Heart right ventricle (tissue), 16 donors: ENCODE measurements around the gene SNRPD2. TPM values are rescaled to one million over a fixed set of nuclear protein-coding genes. Genes with fewer than 3 reads are reported as not detected.

ENCODE experiments used
- ATAC-seq, 8 donors: fragments of 200-7000 bp; cut with Tn5 transposase; one replicate each; pipeline ENCODE4 v1.9.1; 2020; ENCODE audit warnings: mild to moderate bottlenecking in 8 of 8, moderate library complexity in 8 of 8, moderate number of reproducible peaks in 1 of 8
- DNase-seq, 2 donors: peaks; one replicate each; pipeline ENCODE4 v3.0.0-alpha.2; 2020
- H3K27ac ChIP-seq, 10 donors: fragments of 200-600 bp; sonication (generic) in 2 of 10; one replicate each; pipeline versions ENCODE4 v1.5.0 to v1.8.0; 2020 to 2022; ENCODE audit warnings: mild to moderate bottlenecking in 3 of 10
- H3K27me3 ChIP-seq, 7 donors: fragments of 200-600 bp; one replicate each; pipeline ENCODE4 v1.8.0; 2021 to 2022; ENCODE audit warnings: mild to moderate bottlenecking in 2 of 7
- H3K36me3 ChIP-seq, 9 donors: fragments of 200-600 bp; sonication (generic) in 1 of 9; one replicate each; pipeline versions ENCODE4 v1.5.0 to v1.8.0; 2020 to 2022; ENCODE audit warnings: mild to moderate bottlenecking in 2 of 9
- H3K4me1 ChIP-seq, 9 donors: fragments of 200-600 bp; sonication (generic) in 1 of 9; one replicate each; pipeline versions ENCODE4 v1.5.0 to v1.8.0; 2020 to 2022; ENCODE audit warnings: mild to moderate bottlenecking in 4 of 9
- H3K4me3 ChIP-seq, 10 donors: fragments of 200-600 bp; sonication (generic) in 2 of 10; one replicate each; pipeline versions ENCODE4 v1.5.0 to v1.8.0; 2020 to 2022; ENCODE audit warnings: mild to moderate bottlenecking in 7 of 10, moderate library complexity in 2 of 10
- H3K9me3 ChIP-seq, 11 donors: fragments of 200-600 bp in 10 of 11; sonication (generic) in 2 of 11; one replicate each; pipeline versions ENCODE4 v1.5.0 to v1.8.0; 2013 to 2022; ENCODE audit warnings: mild to moderate bottlenecking in 2 of 11, control low read depth in 1 of 11, moderate library complexity in 1 of 11
- CTCF ChIP-seq, 9 donors: fragments of 200-600 bp; sonication (generic) in 2 of 9; IDR thresholded peaks; one replicate each; pipeline versions ENCODE4 v1.5.0 to v1.8.0; 2021 to 2022; ENCODE audit warnings: antibody characterized with exemption in 9 of 9, mild to moderate bottlenecking in 5 of 9, moderate library complexity in 1 of 9
- WGBS, 2 donors: extraction: QIAGEN DNeasy Blood & Tissue Kit; methylation state at CpG; one replicate each; pipeline ENCODE4 v1.1.7; 2013; ENCODE audit warnings: inconsistent platforms in 1 of 2; 5-methylcytosine and 5-hydroxymethylcytosine counted together
- intact Hi-C, 10 donors: fragments of 100-400 bp; cut with DNase I; formaldehyde crosslinking; loops; one replicate each; pipeline versions ENCODE4 v1.11.1 to v1.14.2; 2022
- microRNA-seq, 2 donors: library from miRNA; unstranded; fragments of <30 nt; microRNA quantifications; one replicate each; pipeline ENCODE4 v1.2.0, GENCODE V29; 2021
- polyA plus RNA-seq, 2 donors: library from polyadenylated mRNA; stranded (reverse); fragments of 200-250 nt; gene quantifications; one replicate each; pipeline ENCODE4 v1.2.3, GENCODE V29; 2013
- total RNA-seq, 10 donors: library from RNA; stranded (reverse); fragmentation: NEBNext Ultra II Directional in 3 of 10; extraction: Animal tissue kit (Norgen Biotek cat#: 25700) in 3 of 10; gene quantifications; one replicate each; pipeline versions ENCODE4 v1.2.1 to v1.2.4, GENCODE V29; 2021 to 2023
- donor health status: Arrhythmogenic right ventricular cardiomyopathy.
- donor health status: ischemic (EF 13 %, LVEDD 7.1; RV severe dilation, severe dysfunction).
- donor health status: healthy with polysubstance abuse.
- donor health status: DM: no; HTN: yes; CAD: no.
- donor health status: DM: no; HTN: no; CAD: no.
- donor health status: ischemic (EF 25% LVEDD 6.9; RV normal size, moderate dysfunction).
- donor health status: ischemic (EF 25% LVEDD 5.7; RV mildly dilated, moderate dysfunction).
- donor health status: healthy.
- donor health status: DM: yes; HTN: yes; CAD: no.
- donor health status: Ischemic cardiomyopathy.
- donor health status: ischemic (EF 35%, LVEDD 5.7; RV mildly dilated, moderate dysfunction).
- donor health status: nonischemic (EF 11% LVEDD 7.7; RV severe dilation, severe dysfunction).
- donor health status: DM: yes; HTN: yes; CAD: no.
- donor health status: PGD.
- donor health status: ischemic (EF 29% LVEDD 5.4; RV normal size, mild dysfunction).
- donor health status: nonischemic (EF 23%, LVEDD 6.1; RV moderate dilation, normal function).

SNRPD2 gene
- total and polyA plus RNA-seq, 12 donors, result 216 to 464 (median 244) TPM

GRCh38 chr19:45640849-45641273, 50.9 kb downstream of the SNRPD2 start:
- H3K27ac ChIP-seq, result peak overlapping the region in 9 of 10 donors; percentile 74 to 89 (median 82)
- H3K9me3 ChIP-seq, result no peaks in the 10 kb centered on the region
- no peak for ATAC-seq
- H3K36me3 ChIP-seq, result no peaks in the 10 kb centered on the region
- intact Hi-C loops, result loop anchor here in 9 of 10 donors (5.0 to 10.0 kb wide), 7 partner anchors 34 to 216 kb away; partner anchors contain the start of genes OPA3 (in 3 of the 9), PPM1N (in 3 of the 9), RTN2 (in 3 of the 9) and ERCC1 (in 1 of the 9)
- WGBS, 2 donors, result 51 to 58% methylated on average over 17 of the region's 17 CpGs
- H3K27me3 ChIP-seq, result peaks cover 0 to 20% (median 0%) of the 10 kb centered on the region in 7 donors
- peak overlapping the region in 2 of 10 donors; percentile 51 for H3K4me3 ChIP-seq
- peaks cover 4 to 66% (median 54%) of the 10 kb centered on the region in 9 donors for H3K4me1 ChIP-seq
- DNase-seq, result peak in 1 of 2 donors; percentile 23
- TF ChIP-seq CTCF (IDR thresholded peaks at IDR 0.05), result no peak

- Histone ChIP-seq H3K36me3 (peaks cover 0 to 5% (median 0%) of the 10 kb centered on the region in 9 donors), H3K4me3 (peak within 1 kb of the TSS; percentile 39 to 72 (median 66)), H3K27me3 (peaks cover 0 to 7% (median 0%) of the 10 kb centered on the region in 7 donors), H3K4me1 (peaks cover 4 to 62% (median 54%) of the 10 kb centered on the region in 9 donors), H3K27ac (peak within 1 kb of the TSS in 8 of 10 donors; percentile 15 to 79 (median 52)), H3K9me3 (no peaks in the 10 kb centered on the region)
- intact Hi-C loops, result no loop called here
- ATAC-seq, result peak in 7 of 8 donors; percentile 21 to 56 (median 44)
- WGBS, 2 donors, result 5 to 7% methylated on average over 52 of the region's 52 CpGs
- peak in 1 of 2 donors; percentile 55 for DNase-seq
- TF ChIP-seq CTCF (IDR thresholded peaks at IDR 0.05), result peak in 4 of 9 donors; percentile 16 to 33 (median 20)
Observed at GRCh38 chr19:45638930-45639729, 52.6 kb downstream of the SNRPD2 start, which contains the start of gene EML2. EML2 (minus strand) TSS chr19:45639397; CDS start chr19:45639376, 21 bp downstream.

GRCh38 chr19:45637890-45638667, 53.7 kb downstream of the SNRPD2 start:
- no peak for TF ChIP-seq CTCF (IDR thresholded peaks at IDR 0.05)
- 75% methylated on average over 19 of the region's 19 CpGs for WGBS, 2 donors
- Histone ChIP-seq H3K9me3 (no peaks in the 10 kb centered on the region), H3K27ac (peak overlapping the region in 4 of 10 donors; percentile 54 to 79 (median 66)), H3K4me1 (peaks cover 4 to 56% (median 48%) of the 10 kb centered on the region in 9 donors), H3K27me3 (no peaks in the 10 kb centered on the region), H3K36me3 (peaks cover 0 to 5% (median 0%) of the 10 kb centered on the region in 9 donors), H3K4me3 (peak overlapping the region in 9 of 10 donors; percentile 39 to 72 (median 67))
- intact Hi-C loops, result no loop called here
- DNase-seq, result no peak
- ATAC-seq, result no peak

Small RNA genes lying within 50 kb of the gene (microRNA-seq; reads per million reads assigned to microRNA genes)
- gene MIR330, result 57.3 to 70.6 reads per million in 2 donors
- gene MIR642A, result 0 reads per million in 2 donors
- 0 reads per million in 2 donors for gene MIR642B

Other genes starting within 250 kb of the SNRPD2 start
- 10 to 100 TPM in 2 of 10 donors, 1 to 10 TPM in 7, under 1 TPM in 1; 0.39 to 54.5 (median 4.9) TPM for gene FOSB, start 224.0 kb downstream of the SNRPD2 start, total RNA-seq
- 1 to 10 TPM; 2.1 to 5.5 TPM for gene FOSB, start 224.0 kb downstream of the SNRPD2 start, polyA plus RNA-seq
- 10 to 100 TPM; 15.9 to 33.7 (median 21.8) TPM for gene RTN2, start 194.9 kb downstream of the SNRPD2 start, total RNA-seq
- 10 to 100 TPM; 11.1 to 13.3 TPM for gene RTN2, start 194.9 kb downstream of the SNRPD2 start, polyA plus RNA-seq
- gene PPM1N, start 193.5 kb downstream of the SNRPD2 start, total RNA-seq, result 1 to 10 TPM in 1 of 10 donors, under 1 TPM in 4, not detected in 5; 0.32 to 3.6 (median 0.57) TPM
- under 1 TPM; 0.51 to 0.68 TPM for gene PPM1N, start 193.5 kb downstream of the SNRPD2 start, polyA plus RNA-seq
- gene VASP, start 184.5 kb downstream of the SNRPD2 start, total RNA-seq, result 10 to 100 TPM; 24.9 to 78.6 (median 42.3) TPM
- gene VASP, start 184.5 kb downstream of the SNRPD2 start, polyA plus RNA-seq, result 10 to 100 TPM; 62.3 to 70.0 TPM
- gene OPA3, start 107.2 kb downstream of the SNRPD2 start, total RNA-seq, result 10 to 100 TPM; 20.0 to 27.9 (median 24.2) TPM
- 10 to 100 TPM; 10.2 to 10.7 TPM for gene OPA3, start 107.2 kb downstream of the SNRPD2 start, polyA plus RNA-seq
- 10 to 100 TPM in 1 of 10 donors, 1 to 10 TPM in 9; 2.3 to 29.4 (median 5.2) TPM for gene GPR4, start 89.7 kb downstream of the SNRPD2 start, total RNA-seq
- gene GPR4, start 89.7 kb downstream of the SNRPD2 start, polyA plus RNA-seq, result 1 to 10 TPM; 5.7 to 9.4 TPM
- gene EML2, start 52.6 kb downstream of the SNRPD2 start, total RNA-seq, result 10 to 100 TPM; 30.2 to 54.5 (median 46.1) TPM
- gene EML2, start 52.6 kb downstream of the SNRPD2 start, polyA plus RNA-seq, result 10 to 100 TPM; 17.3 to 26.8 TPM
- gene GIPR, start 23.7 kb downstream of the SNRPD2 start, total RNA-seq, result 1 to 10 TPM; 2.4 to 7.8 (median 4.4) TPM
- gene GIPR, start 23.7 kb downstream of the SNRPD2 start, polyA plus RNA-seq, result 10 to 100 TPM in 1 of 2 donors, 1 to 10 TPM in 1; 2.4 to 16.6 TPM
- 1 to 10 TPM; 1.8 to 3.5 (median 2.4) TPM for gene QPCTL, start 713 bp upstream of the SNRPD2 start, total RNA-seq
- gene QPCTL, start 713 bp upstream of the SNRPD2 start, polyA plus RNA-seq, result 1 to 10 TPM; 4.1 to 4.5 TPM
- 10 to 100 TPM in 2 of 10 donors, 1 to 10 TPM in 8; 5.2 to 13.5 (median 9.1) TPM for gene FBXO46, start 38.9 kb upstream of the SNRPD2 start, total RNA-seq
- gene FBXO46, start 38.9 kb upstream of the SNRPD2 start, polyA plus RNA-seq, result 10 to 100 TPM in 1 of 2 donors, 1 to 10 TPM in 1; 5.3 to 11.4 TPM
- gene MEIOSIN, start 41.5 kb upstream of the SNRPD2 start, total RNA-seq, result not detected
- gene MEIOSIN, start 41.5 kb upstream of the SNRPD2 start, polyA plus RNA-seq, result not detected
- gene SIX5, start 77.3 kb upstream of the SNRPD2 start, total RNA-seq, result 10 to 100 TPM; 16.8 to 24.5 (median 21.3) TPM
- gene SIX5, start 77.3 kb upstream of the SNRPD2 start, polyA plus RNA-seq, result 10 to 100 TPM; 15.5 to 29.3 TPM
- gene DMPK, start 90.5 kb upstream of the SNRPD2 start, total RNA-seq, result 100 to 1,000 TPM; 220 to 377 (median 296) TPM
- gene DMPK, start 90.5 kb upstream of the SNRPD2 start, polyA plus RNA-seq, result 100 to 1,000 TPM; 377 to 439 TPM
- gene DMWD, start 100.9 kb upstream of the SNRPD2 start, total RNA-seq, result 10 to 100 TPM; 54.2 to 78.1 (median 69.3) TPM
- 10 to 100 TPM; 44.6 to 58.9 TPM for gene DMWD, start 100.9 kb upstream of the SNRPD2 start, polyA plus RNA-seq
- under 1 TPM in 2 of 10 donors, not detected in 8; 0.09 to 0.15 TPM for gene RSPH6A, start 123.4 kb upstream of the SNRPD2 start, total RNA-seq
- gene RSPH6A, start 123.4 kb upstream of the SNRPD2 start, polyA plus RNA-seq, result not detected
- 10 to 100 TPM; 22.4 to 45.0 (median 33.0) TPM for gene SYMPK, start 171.2 kb upstream of the SNRPD2 start, total RNA-seq
- 10 to 100 TPM; 30.5 to 75.0 TPM for gene SYMPK, start 171.2 kb upstream of the SNRPD2 start, polyA plus RNA-seq
- gene FOXA3, start 172.4 kb upstream of the SNRPD2 start, total RNA-seq, result under 1 TPM in 1 of 10 donors, not detected in 9; 0.11 TPM
- gene FOXA3, start 172.4 kb upstream of the SNRPD2 start, polyA plus RNA-seq, result under 1 TPM in 1 of 2 donors, not detected in 1; 0.01 TPM
- 10 to 100 TPM; 15.9 to 23.0 (median 20.3) TPM for gene IRF2BP1, start 194.2 kb upstream of the SNRPD2 start, total RNA-seq
- gene IRF2BP1, start 194.2 kb upstream of the SNRPD2 start, polyA plus RNA-seq, result 10 to 100 TPM in 1 of 2 donors, 1 to 10 TPM in 1; 8.0 to 13.4 TPM
- gene MYPOP, start 210.7 kb upstream of the SNRPD2 start, total RNA-seq, result 10 to 100 TPM in 6 of 10 donors, 1 to 10 TPM in 4; 8.1 to 17.0 (median 10.3) TPM
- gene MYPOP, start 210.7 kb upstream of the SNRPD2 start, polyA plus RNA-seq, result 1 to 10 TPM; 7.1 to 8.9 TPM
- not detected for gene NANOS2, start 222.8 kb upstream of the SNRPD2 start, total RNA-seq
- not detected for gene NANOS2, start 222.8 kb upstream of the SNRPD2 start, polyA plus RNA-seq